Measurements from ENCODE around the gene GDNF.

GDNF gene

GRCh38 chr5:37881359-37881758, 41.5 kb upstream of the GDNF start:
- TF ChIP-seq SNAI2 (CRISPR knock-in tag; IDR thresholded peaks at IDR 0.05) (no peak), ZFP3 (CRISPR knock-in tag; IDR thresholded peaks at IDR 0.05) (no peak), BACH2 (CRISPR knock-in tag; IDR thresholded peaks at IDR 0.05; ENCODE audit: borderline replicate concordance) (no peak), GLIS3 (CRISPR knock-in tag; IDR thresholded peaks at IDR 0.05) (no peak), PATZ1 (CRISPR knock-in tag; IDR thresholded peaks at IDR 0.05; ENCODE audit: borderline replicate concordance) (no peak)
- no peak for ATAC-seq

GRCh38 chr5:37876943-37877342, 37.1 kb upstream of the GDNF start:
- no peak for TF ChIP-seq BACH2 (CRISPR knock-in tag; IDR thresholded peaks at IDR 0.05; ENCODE audit: borderline replicate concordance)
- TF ChIP-seq PPARA (CRISPR knock-in tag; IDR thresholded peaks at IDR 0.05; ENCODE audit: borderline replicate concordance): no peak
- TF ChIP-seq ZNF70 (CRISPR knock-in tag; IDR thresholded peaks at IDR 0.05): no peak
- TF ChIP-seq CSDC2 (CRISPR knock-in tag; IDR thresholded peaks at IDR 0.05): no peak
- TF ChIP-seq ZC3H10 (CRISPR knock-in tag; IDR thresholded peaks at IDR 0.05): no peak
- no peak for TF ChIP-seq ISL1 (CRISPR knock-in tag; IDR thresholded peaks at IDR 0.05)
- no peak for TF ChIP-seq TOX (CRISPR knock-in tag; IDR thresholded peaks at IDR 0.05; ENCODE audit: borderline replicate concordance)
- no peak for TF ChIP-seq OSR1 (CRISPR knock-in tag; IDR thresholded peaks at IDR 0.05)
- no peak for TF ChIP-seq ZFP3 (CRISPR knock-in tag; IDR thresholded peaks at IDR 0.05)
- no peak for TF ChIP-seq ZFP30 (CRISPR knock-in tag; IDR thresholded peaks at IDR 0.05)
- no peak for TF ChIP-seq TSHZ2 (CRISPR knock-in tag; IDR thresholded peaks at IDR 0.05)
- no peak for ATAC-seq

- no peak for ATAC-seq
These were observed 36.4 kb upstream of the GDNF start for GRCh38 chr5:37876245-37876644.

GRCh38 chr5:37875051-37875787, 35.4 kb upstream of the GDNF start:
- TF ChIP-seq CSRNP3 (CRISPR knock-in tag; IDR thresholded peaks at IDR 0.05) (no peak), TSHZ2 (CRISPR knock-in tag; IDR thresholded peaks at IDR 0.05) (no peak), ZFP3 (CRISPR knock-in tag; IDR thresholded peaks at IDR 0.05) (no peak), PATZ1 (CRISPR knock-in tag; IDR thresholded peaks at IDR 0.05; ENCODE audit: borderline replicate concordance) (no peak), ISL1 (CRISPR knock-in tag; IDR thresholded peaks at IDR 0.05) (no peak), ZNF565 (CRISPR knock-in tag; conservative IDR thresholded peaks at IDR 0.05; ENCODE audit: low read depth) (no peak), CREB5 (CRISPR knock-in tag; IDR thresholded peaks at IDR 0.05; ENCODE audit: low read depth) (no peak), OSR1 (CRISPR knock-in tag; IDR thresholded peaks at IDR 0.05) (no peak), GLIS3 (CRISPR knock-in tag; IDR thresholded peaks at IDR 0.05) (no peak), ESRRG (CRISPR knock-in tag; IDR thresholded peaks at IDR 0.05) (no peak)
- no peak for ATAC-seq

More at GRCh38 chr5:37876245-37876644, 36.4 kb upstream of the GDNF start:
- no peak for TF ChIP-seq TOX (CRISPR knock-in tag; IDR thresholded peaks at IDR 0.05; ENCODE audit: borderline replicate concordance)
- TF ChIP-seq OSR1 (CRISPR knock-in tag; IDR thresholded peaks at IDR 0.05): no peak
- no peak for TF ChIP-seq ESRRG (CRISPR knock-in tag; IDR thresholded peaks at IDR 0.05)
- no peak for TF ChIP-seq RARB (CRISPR knock-in tag; IDR thresholded peaks at IDR 0.05)
- no peak for TF ChIP-seq ZNF8 (CRISPR knock-in tag; IDR thresholded peaks at IDR 0.05)
- TF ChIP-seq PPARA (CRISPR knock-in tag; IDR thresholded peaks at IDR 0.05; ENCODE audit: borderline replicate concordance): no peak
- no peak for TF ChIP-seq GLIS3 (CRISPR knock-in tag; IDR thresholded peaks at IDR 0.05)
- no peak for TF ChIP-seq ZNF565 (CRISPR knock-in tag; conservative IDR thresholded peaks at IDR 0.05; ENCODE audit: low read depth)
- TF ChIP-seq ISL1 (CRISPR knock-in tag; IDR thresholded peaks at IDR 0.05): no peak
